Endothelial cell of umbilical vein (primary cell): ENCODE data around the gene SPAG16.

Source experiments
- EZH2 ChIP-seq: IDR thresholded peaks from 2 replicates; pipeline ENCODE4 v1.6.1; 2012; ENCODE audit warnings: borderline replicate concordance, low read depth, mild to moderate bottlenecking, moderate library complexity, low read length, inconsistent platforms; ENCODE audit not compliant: severe bottlenecking
- JUN ChIP-seq: IDR thresholded peaks from 2 replicates; pipeline ENCODE4 v1.6.1; 2011; ENCODE audit warnings: borderline replicate concordance, low read depth; ENCODE audit not compliant: insufficient read length, insufficient read depth
- MYC ChIP-seq: IDR thresholded peaks from one replicate; pipeline ENCODE4 v1.6.1; 2011; ENCODE audit warnings: mild to moderate bottlenecking, low read depth, low read length
- POLR2A ChIP-seq: IDR thresholded peaks from 2 replicates; pipeline ENCODE4 v1.6.1; 2012; ENCODE audit warnings: low read depth, mild to moderate bottlenecking, control low read depth, low read length
- POLR2AphosphoS5 ChIP-seq: IDR thresholded peaks from 2 replicates; pipeline ENCODE4 v1.6.1; 2012; ENCODE audit warnings: low read depth, mild to moderate bottlenecking, control low read depth, low read length, moderate library complexity; ENCODE audit not compliant: insufficient read depth
- TF ChIP-seq, protein P1 (sequence below), 2 donors: IDR thresholded peaks; 1 replicate in 1 of 2; 2 replicates in 1 of 2; pipeline ENCODE4 v1.5.1; 2011; ENCODE audit warnings: low read length in 2 of 2, mild to moderate bottlenecking in 2 of 2, moderate library complexity in 2 of 2, control low read depth in 1 of 2, inconsistent platforms in 1 of 2, low read depth in 1 of 2; ENCODE audit not compliant: insufficient read depth in 1 of 2; ENCODE audit errors: extremely low read depth in 1 of 2
- TF ChIP-seq, protein P2 (sequence below): IDR thresholded peaks from 2 replicates; pipeline ENCODE4 v1.6.1; 2011; ENCODE audit not compliant: insufficient read depth, insufficient read length

DNA sequence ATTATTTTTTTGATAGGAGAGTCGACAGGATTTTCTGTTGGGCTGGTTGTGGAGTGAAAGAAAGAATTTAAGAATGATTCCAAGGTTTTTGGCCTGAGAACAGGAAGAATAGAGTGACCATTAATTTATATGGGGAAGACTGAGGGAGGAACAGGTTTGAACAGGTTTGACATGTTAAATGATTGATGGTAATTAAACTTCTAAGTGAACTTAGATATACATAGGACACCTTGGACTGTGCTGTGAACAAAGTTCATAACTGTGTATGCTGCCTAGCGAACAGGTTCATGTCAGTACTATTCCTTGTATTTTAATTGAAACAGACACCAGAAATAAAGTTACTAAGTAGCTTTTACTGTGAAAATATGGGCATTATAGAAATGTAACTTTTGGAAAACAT, 212.0 kb downstream of the SPAG16 start:
- no peak for TF ChIP-seq POLR2A
- TF ChIP-seq, protein P1, sequence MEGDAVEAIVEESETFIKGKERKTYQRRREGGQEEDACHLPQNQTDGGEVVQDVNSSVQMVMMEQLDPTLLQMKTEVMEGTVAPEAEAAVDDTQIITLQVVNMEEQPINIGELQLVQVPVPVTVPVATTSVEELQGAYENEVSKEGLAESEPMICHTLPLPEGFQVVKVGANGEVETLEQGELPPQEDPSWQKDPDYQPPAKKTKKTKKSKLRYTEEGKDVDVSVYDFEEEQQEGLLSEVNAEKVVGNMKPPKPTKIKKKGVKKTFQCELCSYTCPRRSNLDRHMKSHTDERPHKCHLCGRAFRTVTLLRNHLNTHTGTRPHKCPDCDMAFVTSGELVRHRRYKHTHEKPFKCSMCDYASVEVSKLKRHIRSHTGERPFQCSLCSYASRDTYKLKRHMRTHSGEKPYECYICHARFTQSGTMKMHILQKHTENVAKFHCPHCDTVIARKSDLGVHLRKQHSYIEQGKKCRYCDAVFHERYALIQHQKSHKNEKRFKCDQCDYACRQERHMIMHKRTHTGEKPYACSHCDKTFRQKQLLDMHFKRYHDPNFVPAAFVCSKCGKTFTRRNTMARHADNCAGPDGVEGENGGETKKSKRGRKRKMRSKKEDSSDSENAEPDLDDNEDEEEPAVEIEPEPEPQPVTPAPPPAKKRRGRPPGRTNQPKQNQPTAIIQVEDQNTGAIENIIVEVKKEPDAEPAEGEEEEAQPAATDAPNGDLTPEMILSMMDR (IDR thresholded peaks at IDR 0.05; ENCODE audit: extremely low read depth in 1 of 2, insufficient read depth in 1 of 2, low read depth in 1 of 2, low read length in 2 of 2) = no peak
- no peak for TF ChIP-seq EZH2
- TF ChIP-seq POLR2AphosphoS5 = no peak
- no peak for TF ChIP-seq JUN
- TF ChIP-seq MYC = no peak
- TF ChIP-seq, protein P2, sequence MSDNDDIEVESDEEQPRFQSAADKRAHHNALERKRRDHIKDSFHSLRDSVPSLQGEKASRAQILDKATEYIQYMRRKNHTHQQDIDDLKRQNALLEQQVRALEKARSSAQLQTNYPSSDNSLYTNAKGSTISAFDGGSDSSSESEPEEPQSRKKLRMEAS = no peak
